HG03442 (cell line): ENCODE measurements around the gene CERKL.

ENCODE experiments used
- ATAC-seq: cut with Tn5 transposase; IDR thresholded peaks from one replicate; pipeline ENCODE4 v1.9.1; 2021; ENCODE audit warnings: mild to moderate bottlenecking, moderate library complexity; ENCODE audit not compliant: unreplicated experiment

CERKL gene

DNA sequence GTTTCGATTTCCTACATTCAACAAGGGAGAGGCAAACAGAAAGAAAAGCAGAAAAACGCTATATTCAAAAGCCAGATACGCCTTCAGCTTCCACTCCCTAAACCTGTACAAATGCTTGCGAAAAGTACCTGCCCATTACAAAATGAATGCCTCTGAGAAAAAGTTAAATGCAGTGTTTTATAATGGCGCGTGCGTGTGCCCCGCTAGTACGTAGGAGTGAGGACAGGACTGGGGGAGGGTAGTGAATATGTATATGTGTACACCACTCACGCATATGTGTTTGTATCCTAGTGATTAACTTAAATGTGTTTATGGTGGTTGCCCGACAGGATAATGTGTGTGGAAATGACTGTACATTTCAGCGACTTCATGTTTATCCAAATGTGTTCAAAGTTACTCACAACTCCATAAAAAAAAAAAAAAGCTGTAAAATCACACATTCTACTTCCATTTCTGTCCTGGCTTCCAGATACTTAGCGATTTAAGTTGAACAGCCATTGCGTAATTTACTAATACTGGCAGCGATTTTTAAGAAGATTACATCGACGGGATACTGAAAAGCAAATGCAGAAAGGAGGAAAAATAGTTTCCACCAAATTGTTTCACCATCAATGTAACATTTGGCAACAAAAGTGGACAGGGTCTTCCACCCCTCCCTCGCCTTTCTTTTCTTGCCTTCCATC lies 22.1 kb upstream of the CERKL start:
- no peak for ATAC-seq

DNA sequence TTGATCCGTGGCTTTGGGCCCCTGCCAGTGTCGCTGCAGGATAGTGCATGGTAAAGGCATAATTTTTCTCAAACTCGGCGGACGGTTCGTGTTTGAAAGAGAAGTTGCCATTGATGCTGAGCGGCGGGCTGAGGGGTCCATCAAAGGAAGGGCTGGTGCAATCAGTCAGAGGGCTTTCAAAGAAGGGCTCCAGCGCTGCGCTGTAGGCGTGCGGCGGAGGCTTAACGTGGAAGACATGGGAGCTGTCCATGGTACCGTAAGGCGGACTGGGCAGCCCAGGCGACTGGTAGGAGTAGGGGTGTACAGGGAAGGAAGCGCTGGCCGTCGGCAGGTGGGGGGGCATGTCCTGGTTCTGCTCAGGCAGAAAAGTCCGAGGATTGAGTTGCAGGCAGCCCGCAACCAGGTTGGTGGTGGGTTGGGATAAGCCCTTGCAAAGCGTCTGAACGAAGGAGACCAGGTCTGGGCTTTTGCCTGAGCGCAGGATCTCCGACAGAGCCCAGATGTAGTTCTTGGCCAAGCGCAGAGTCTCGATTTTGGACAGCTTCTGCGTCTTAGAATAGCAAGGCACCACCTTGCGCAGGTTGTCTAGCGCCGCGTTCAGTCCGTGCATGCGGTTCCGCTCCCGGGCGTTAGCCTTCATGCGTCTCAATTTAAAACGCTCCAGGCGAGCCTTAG lies 21.1 kb upstream of the CERKL start:
- ATAC-seq, result peak; percentile 44

DNA sequence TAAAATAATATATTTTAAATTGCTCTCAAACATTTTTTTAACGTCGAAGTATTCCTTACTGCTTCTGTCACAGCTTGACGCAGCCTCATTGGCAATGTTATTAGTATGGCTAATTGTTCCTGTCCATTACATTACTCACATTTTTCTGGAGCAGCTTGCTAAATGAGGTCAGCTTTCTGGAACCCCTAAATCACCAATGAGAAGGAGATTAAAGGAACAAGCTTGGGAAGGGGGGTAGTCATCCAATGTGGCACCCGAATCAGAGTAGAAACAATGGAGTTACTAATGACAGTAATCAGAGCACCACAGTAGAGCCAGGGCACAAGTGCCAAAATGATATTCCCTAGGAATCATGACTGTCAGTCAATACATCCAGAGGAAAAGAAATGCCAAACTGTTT lies 18.3 kb upstream of the CERKL start:
- ATAC-seq, result no peak

DNA sequence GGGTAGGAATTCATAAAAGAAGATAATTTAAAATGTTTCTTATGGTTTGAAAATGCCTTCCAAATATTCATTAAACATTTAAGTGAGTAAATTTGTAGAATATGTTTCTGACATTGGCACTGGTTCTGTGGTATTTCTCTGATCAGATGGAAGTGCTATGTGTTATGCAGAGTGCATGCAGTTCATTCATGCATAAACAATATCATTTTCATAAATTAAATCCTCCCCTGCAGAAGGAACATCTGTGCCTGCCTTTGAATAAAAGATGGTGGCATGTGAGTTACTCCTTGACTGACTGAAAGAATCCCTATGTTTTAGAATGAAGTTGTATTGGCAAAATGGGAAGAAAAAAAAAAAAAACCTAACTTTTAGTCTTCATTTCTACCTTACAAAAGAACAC lies 17.6 kb upstream of the CERKL start:
- no peak for ATAC-seq

DNA sequence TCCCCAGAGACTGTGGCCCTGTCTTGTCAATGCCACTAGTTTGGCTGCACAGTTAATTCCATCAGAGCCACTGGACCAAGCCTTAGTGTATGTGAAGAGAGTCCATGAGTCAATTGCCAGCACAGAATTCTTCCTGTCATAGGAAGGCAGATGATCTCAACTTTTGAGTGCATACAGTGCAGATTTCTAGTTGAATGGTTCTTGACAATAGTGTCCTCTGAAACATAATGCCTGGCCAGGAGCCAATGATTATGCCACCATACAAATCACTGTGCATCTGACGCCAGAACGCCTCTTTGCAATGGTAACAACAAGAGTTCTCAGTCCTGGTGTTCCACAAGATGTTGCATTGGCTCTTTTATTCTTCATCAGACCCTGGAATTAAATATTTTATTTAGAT lies 16.3 kb upstream of the CERKL start:
- ATAC-seq, result no peak

DNA sequence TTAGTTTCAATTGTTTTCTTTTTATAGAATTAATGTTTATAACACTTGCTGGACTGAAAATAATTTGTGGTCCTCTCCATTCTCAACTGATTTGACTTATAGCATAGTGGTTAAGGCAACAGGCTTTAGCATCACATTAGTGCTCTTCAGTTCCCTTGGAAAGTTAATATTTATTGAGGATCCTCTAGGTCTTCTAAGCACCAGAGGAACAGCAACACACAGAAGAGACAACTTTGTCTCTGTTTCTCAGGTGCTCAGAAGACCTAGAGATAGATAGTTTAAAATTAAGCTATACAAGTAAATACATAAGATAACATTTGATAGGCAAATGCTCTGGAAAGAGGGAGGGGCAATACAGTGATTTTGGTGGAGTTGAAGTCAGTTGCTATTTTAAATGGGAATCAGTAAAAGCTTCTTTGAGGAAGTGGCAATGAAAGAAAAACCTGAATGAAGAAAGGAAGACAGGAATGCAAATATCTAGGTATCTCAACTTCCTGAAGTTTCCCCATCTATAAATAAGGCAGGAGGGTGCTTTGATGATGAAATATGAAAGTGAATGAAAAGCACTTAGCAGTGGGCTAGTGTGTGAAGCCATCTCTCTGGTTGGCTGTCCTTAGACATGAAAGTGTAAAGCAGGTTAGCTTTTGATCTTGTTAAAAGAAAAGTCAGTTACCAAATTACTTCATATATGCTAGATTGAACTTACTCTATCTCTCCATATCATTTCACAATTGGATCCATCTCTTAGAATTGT lies 15.5 kb upstream of the CERKL start:
- peak; percentile 81 for ATAC-seq

DNA sequence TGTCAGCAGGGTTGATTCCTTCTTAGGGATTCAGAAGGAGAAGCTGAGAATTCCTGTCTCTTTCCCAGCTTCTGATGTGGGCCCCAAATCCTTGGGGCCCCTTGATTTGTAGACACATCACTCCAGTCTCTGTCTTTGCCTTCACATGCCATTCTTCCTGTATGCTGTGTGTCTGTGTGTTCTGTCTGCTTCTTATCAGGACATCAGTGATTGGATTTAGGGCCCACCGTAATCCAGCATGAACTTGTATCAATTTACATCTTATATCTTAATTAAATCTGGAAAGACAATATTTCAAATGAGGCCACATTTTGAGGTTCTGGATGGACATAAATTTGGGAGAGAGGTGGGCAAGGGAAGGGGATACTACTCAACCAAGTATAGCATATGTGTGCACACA lies 13.7 kb upstream of the CERKL start:
- no peak for ATAC-seq

DNA sequence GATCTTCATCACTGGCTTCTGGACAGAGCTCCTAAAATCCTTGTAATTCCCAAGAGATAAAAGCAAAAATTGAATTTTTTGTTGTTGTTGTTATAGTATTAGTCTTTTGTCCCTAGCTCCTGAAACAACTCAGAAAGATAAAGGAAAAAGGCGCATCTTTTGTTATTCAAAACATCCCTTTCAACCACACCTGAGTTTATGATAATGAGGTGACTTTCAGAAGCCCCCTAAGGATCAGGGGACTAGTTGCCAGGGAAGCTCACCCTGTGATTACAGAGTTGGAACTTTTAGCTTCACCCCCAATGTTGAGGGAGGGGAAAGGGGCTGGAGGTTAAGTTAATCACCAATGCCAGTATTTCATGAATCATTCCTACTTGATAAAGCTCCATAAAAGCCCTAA lies 10.3 kb upstream of the CERKL start:
- ATAC-seq, result no peak

DNA sequence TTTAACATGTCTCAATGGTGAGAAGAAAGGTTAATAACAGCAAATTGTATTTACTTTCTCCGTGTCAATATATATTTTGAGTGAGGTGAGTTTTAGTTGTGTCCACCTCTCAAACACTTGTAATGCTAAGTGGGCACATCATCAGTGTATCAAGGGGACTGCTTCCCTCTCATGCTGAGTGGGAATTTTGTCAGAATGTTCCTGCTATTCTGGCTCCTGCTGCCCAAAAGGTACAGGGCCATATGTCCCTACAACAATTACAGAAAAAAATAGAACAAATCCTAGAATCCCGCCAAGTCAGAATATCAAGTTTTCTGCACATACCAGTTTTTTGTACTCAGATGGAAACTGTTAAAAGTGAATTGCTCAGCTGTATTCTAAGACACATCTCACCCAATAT lies 5.4 kb upstream of the CERKL start:
- ATAC-seq, result no peak

DNA sequence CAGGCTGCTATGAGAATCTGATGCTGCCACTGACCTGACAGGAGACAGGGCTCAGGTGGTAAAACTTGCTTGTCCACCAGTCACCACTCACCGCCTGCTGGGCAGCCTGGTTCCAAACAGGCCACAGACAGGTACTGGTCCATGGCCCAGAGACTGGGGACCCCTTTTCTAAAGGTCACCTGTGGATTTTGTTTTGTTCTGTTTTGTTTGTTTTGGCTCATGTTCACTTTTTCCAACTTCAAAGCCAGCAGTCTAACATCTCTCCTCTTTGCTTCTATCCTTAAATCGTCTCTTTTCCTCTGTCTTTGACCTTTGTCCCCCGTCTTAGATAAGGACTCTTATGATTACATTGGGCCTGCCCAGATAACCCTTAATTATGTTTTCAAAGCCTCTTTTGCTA lies 3.3 kb upstream of the CERKL start:
- ATAC-seq, result no peak

DNA sequence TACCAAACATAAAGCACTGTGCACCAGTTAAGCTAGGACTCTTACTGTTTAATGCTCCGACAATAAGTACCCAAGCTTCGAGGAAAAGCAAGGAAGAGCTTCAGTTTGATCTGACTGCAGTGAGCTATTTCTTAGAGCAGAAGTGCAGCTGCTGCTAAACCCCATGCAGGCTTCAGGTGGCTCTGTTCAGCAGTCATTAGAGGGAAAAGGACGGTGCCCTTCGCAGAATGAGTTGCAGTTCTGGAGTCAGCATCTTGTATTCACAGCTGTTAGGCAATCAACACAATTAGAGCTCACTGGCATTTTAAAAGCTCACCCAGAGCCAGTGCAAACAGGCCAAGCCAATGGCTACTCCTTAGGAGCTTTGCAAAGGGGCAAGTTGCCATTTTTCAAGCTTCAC lies 1.5 kb upstream of the CERKL start:
- ATAC-seq, result no peak

DNA sequence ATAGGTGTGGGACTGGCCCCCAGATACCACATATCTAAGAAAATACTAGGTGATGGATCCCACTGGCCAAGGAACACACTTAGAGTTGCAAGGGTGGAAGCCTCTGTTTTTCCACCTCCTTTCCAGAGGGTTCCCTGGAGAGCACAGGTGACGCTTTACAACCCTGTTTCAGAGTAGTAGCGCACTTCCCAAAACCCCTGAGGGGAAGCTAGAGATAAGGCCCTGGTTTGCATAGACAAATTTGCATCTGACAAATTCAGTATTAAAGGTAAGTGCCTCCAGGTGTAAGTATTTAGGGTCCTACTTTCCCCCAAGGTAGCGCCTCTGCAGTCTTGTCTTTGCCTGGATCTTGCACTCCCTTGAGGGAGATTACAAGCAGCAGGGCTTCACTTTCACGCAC lies 474 bp upstream of the CERKL start:
- ATAC-seq, result no peak

DNA sequence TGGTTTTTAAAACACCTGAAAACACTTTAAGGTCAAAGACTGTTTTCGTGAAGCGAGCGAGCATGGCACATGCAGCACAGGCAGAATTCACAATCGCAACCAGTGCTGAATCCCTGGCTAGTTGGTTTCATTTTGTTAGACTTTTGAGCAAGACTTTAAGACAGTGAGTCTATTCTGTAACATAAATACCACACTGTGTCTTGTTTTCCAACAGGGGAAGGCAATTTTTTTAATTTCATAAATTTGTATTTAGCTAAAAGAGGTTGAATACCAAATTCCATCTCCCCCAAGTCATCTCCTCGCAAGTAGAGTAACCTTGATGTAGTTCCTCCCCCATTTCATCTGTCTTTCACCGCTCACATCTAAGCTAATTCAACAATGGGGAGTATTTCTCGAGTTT lies 1.4 kb downstream of the CERKL start:
- no peak for ATAC-seq

DNA sequence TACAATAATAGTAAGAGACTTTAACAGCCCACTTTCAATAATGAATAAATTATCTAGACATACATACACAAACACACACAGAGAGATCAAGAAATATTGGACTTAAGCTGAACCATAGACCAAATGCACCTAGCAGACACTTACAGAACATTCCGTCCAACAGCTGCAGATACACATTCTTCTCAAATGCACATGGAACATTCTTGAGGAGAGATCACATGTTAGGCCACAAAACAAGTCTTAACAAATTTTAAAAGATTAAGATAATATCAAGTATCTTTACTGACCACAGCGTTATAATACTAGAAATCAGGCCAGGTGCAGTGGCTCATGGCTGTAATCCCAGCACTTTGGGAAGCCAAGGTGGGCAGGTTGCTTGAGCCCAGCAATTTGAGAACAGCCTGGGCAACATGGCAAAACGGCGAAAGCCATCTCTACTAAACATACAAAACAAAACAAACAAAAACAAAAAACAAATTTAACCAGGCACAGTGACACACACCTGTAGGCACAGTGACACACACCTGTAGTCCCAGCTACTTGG lies 7.4 kb downstream of the CERKL start:
- no peak for ATAC-seq

DNA sequence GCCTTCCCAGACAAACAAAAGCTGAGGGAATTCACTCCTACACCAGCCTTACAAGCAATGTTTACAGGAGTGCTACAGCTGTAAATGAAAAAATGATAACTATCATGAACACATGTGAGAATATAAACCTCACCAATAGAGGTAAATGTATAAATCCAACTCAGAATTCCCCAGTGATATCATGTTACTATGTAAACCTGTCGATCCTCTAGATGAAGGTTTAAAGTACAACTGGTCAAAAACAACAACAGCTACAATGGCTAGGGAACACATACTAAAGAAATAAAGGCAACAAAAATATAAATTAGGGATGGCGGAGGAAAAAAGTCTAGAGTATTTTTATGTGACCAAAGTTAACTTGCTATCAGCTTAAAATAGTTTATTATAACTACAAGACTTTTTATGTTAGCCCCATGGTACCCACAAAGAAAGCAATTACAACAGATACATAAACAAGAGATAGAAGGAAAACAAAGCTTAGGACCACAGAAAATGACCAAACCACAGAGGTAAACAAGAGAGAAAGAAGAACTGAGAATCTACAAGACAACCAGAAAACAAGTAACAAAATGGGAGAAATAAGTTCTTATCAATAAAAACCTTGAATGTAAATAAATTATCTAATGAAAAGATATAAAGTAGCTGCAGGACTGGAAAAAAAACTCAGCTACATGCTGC lies 8.3 kb downstream of the CERKL start:
- no peak for ATAC-seq

DNA sequence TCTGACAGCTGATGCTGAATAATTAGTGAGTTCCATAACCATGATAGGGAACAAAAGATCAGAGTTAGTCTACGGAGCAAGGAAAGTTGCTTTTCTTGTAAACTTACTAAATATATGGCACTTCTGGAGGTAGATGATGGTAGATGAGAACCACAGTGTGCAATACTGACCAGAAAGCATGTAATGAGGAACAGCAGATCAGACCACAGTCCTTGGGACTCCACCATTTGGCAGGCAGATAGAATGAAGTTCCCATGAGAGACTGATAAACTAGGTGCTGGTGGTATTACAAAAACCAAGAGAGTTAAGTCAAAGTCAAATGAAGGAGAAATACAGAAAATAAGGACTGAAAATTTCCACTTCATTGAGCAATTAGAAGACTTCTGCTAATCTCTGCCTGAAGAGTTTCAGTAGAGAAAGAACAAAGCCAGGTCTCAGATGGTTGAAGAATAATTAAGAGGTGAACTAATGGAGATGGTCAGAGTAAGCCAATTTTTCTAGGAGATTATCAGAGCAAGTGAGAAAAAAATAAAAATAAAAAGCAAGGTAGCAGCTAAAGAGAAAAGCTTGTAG lies 10.4 kb downstream of the CERKL start:
- no peak for ATAC-seq

DNA sequence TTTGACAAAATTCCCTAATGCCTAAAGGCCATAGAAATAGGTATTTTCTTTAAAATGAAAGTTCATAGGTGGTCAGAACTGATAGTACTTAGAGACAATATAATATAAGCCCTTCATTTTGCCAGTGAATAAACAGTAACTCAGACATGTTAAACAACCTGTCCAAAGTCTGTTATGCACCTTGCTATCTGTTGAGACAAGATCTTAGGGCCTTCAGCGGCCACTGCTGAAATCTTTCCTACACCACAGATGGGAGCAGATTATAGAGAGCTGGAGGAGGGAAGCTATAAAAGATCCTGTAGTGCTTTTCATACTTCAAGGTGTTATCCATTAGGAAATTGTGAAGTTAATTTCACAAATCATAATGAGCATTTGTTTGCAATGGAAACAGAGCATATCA lies 13.8 kb downstream of the CERKL start:
- ATAC-seq, result no peak

DNA sequence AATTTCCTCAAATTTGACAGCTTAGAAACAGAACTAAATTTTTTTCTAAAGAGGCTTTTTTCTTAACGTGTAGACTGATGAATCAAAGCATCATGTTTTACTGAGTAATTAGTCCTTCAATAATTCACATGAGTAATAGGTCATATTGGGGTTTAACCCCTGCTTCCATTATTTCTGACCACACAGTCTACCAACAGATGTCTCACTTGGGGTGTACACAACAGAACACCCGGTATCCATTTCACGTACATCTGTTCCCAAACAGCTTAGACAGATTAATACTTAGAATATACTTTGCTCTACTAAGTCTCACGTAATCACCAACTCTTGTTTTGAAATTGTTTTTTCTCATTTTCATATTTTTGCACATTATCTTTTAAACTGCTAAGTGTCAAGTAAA lies 14.8 kb downstream of the CERKL start:
- ATAC-seq, result no peak

DNA sequence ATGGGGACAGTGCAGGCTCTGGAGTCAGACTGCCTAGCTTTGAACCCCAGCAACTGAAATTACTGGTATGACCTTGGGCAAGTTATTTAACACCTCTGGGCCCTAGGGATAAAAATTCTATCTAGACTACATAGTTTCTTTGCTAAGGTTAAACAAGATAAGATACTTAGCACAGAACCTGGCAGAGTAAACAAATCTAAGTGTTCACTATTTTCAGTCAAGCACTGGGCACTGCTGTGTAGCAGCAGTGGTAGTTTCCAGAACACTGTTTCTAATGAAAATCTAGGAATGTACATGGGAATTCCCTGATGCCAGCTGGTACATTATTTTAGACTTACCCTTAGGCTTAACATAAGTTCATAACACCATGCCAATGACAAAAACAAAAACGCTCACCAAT lies 17.2 kb downstream of the CERKL start:
- no peak for ATAC-seq

DNA sequence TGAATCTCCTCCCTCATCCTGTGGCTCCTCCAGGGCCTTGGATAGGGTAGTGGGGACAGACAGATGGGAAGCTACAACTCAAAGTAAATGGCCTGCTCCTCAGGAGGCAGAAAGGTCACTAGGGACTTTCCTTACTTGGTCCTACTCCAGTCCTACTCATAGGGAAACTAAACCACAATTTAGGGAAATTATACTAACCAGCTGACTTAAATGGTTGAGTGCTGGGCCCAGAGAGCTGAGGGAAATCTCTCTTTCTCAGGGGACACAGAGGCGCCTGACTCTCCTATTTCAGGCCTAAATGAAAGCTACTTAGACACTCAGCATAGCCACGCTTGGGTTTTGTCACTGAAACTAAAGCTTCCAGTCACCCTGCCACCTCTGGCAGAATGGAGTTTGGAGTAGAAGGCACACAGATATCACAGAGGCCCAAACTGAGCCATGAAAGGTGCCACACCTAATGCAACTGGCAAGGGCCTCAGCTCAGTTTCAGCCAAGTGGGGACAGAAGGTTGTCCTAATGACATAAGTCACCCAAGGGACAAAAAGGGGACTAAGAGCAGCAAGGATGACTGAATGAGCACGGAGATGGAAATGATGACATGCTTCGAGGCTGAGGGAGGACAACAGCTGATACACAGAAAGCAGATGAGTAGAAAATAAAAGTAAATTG lies 24.0 kb downstream of the CERKL start:
- peak; percentile 85 for ATAC-seq
